GM20431 (cell line): ENCODE results near the gene GGA1.

ENCODE experiments used
- in situ Hi-C: fragments of 300-500 bp; cut with MseI, MboI; formaldehyde crosslinking; loops from one replicate; pipeline ENCODE4 v1.15.0; 2020; ENCODE audit warnings: low sequenced_read_pairs; ENCODE audit not compliant: unreplicated experiment

GGA1 gene

GRCh38 chr22:37608477-37609239 is at the start of gene GGA1:
TSS of gene GGA1 (plus strand) at chr22:37608834. CDS start at chr22:37608861, 27 bp downstream.
- in situ Hi-C loops: no loop called here

GRCh38 chr22:37559521-37559900 is 49.1 kb upstream of the GGA1 start:
- in situ Hi-C loops: no loop called here

- in situ Hi-C loops: no loop called here
Observed at GRCh38 chr22:37559901-37560607, 48.6 kb upstream of the GGA1 start, which contains the start of gene CDC42EP1. TSS of gene CDC42EP1 (plus strand) at chr22:37560480. CDS start at chr22:37566350, 5,870 bp downstream.

GRCh38 chr22:37560608-37561211 is 47.9 kb upstream of the GGA1 start:
- in situ Hi-C loops: no loop called here

- in situ Hi-C loops: no loop called here
Observed at GRCh38 chr22:37561212-37562048, 47.2 kb upstream of the GGA1 start.

- in situ Hi-C loops: no loop called here
Observed at GRCh38 chr22:37562049-37562875, 46.4 kb upstream of the GGA1 start.

- in situ Hi-C loops: no loop called here
Observed at GRCh38 chr22:37563153-37564081, 45.2 kb upstream of the GGA1 start.

GRCh38 chr22:37564111-37564711 is 44.4 kb upstream of the GGA1 start:
- in situ Hi-C loops: no loop called here

- in situ Hi-C loops: no loop called here
Observed at GRCh38 chr22:37565830-37566229, 42.8 kb upstream of the GGA1 start.

GRCh38 chr22:37566329-37566837 is 42.3 kb upstream of the GGA1 start:
- in situ Hi-C loops: no loop called here

- in situ Hi-C loops: no loop called here
Observed at GRCh38 chr22:37566903-37567798, 41.5 kb upstream of the GGA1 start.

GRCh38 chr22:37568012-37568411 is 40.6 kb upstream of the GGA1 start:
- in situ Hi-C loops: no loop called here

- in situ Hi-C loops: no loop called here
Observed at GRCh38 chr22:37568448-37569008, 40.1 kb upstream of the GGA1 start.

GRCh38 chr22:37569009-37569920 is 39.4 kb upstream of the GGA1 start:
- in situ Hi-C loops: no loop called here

- in situ Hi-C loops: no loop called here
Observed at GRCh38 chr22:37569921-37570660, 38.5 kb upstream of the GGA1 start.
